Neural cell (in vitro differentiated cells): ENCODE data around the gene SLC20A1.

Source experiments
- CTCF ChIP-seq: fragments of 450-650 bp; IDR thresholded peaks from 2 replicates; pipeline ENCODE4 v1.5.1; 2014; ENCODE audit warnings: antibody characterized with exemption, mild to moderate bottlenecking, moderate library complexity; ENCODE audit not compliant: poor library complexity, severe bottlenecking
- EP300 ChIP-seq: fragments of 450-650 bp; conservative IDR thresholded peaks from 2 replicates; pipeline ENCODE4 v1.6.1; 2014; ENCODE audit warnings: antibody characterized with exemption, mild to moderate bottlenecking, moderate library complexity; ENCODE audit not compliant: poor library complexity, severe bottlenecking
- EZH2 ChIP-seq: fragments of 200-600, 300-800 bp; shearing (Covaris generic), sonication (generic); IDR thresholded peaks from 2 replicates; pipeline ENCODE4 v1.6.1; 2014; ENCODE audit warnings: antibody characterized with exemption, low read length, borderline replicate concordance, mild to moderate bottlenecking; ENCODE audit not compliant: insufficient read depth, poor library complexity, severe bottlenecking
- MXI1 ChIP-seq: fragments of 450-650 bp; conservative IDR thresholded peaks from 2 replicates; pipeline ENCODE4 v1.6.1; 2014; ENCODE audit warnings: antibody characterized with exemption, mild to moderate bottlenecking; ENCODE audit not compliant: poor library complexity, severe bottlenecking
- POLR2AphosphoS5 ChIP-seq: IDR thresholded peaks from 2 replicates; pipeline ENCODE4 v1.6.1; 2012
- RAD21 ChIP-seq: fragments of 450-650 bp; conservative IDR thresholded peaks from 2 replicates; pipeline ENCODE4 v1.6.1; 2014; ENCODE audit warnings: antibody characterized with exemption, mild to moderate bottlenecking, moderate library complexity
- REST ChIP-seq: IDR thresholded peaks from 2 replicates; pipeline ENCODE4 v1.6.1; 2012; ENCODE audit warnings: borderline replicate concordance

- TF ChIP-seq CTCF (no peak), MXI1 (no peak), POLR2AphosphoS5 (no peak), EZH2 (no peak), EP300 (no peak), REST (no peak), RAD21 (no peak)
These were observed 48.0 kb upstream of the SLC20A1 start for GRCh38 chr2:112597537-112598322.
